Measurements from ENCODE around the gene TAF11L3. TPM values are rescaled to one million over a fixed set of nuclear protein-coding genes. Genes with fewer than 3 reads are reported as not detected.
"Not testable (repeated sequence)": the region's sequence is repeated elsewhere in the genome, so short reads cannot be mapped to it uniquely, and the experiment has no call there.

Gene TAF11L3
- total RNA-seq, 1 experiment from 2014 or later, result not detected

DNA sequence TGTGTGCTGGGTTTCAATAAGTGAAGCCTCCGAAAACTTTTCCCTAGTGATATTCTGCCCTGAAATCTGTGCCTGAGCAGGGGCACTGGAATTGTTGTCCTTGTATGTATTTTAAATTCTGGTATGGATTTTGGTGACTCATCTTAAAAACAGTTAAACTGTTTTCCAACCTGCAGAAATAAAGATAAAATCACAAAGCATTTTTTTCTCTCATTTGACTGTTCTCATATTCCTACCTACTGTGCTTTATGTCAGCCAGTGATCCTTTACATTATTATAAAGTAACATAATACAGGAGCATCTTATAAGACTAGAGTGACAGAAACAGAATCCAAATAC lies 31.0 kb upstream of the TAF11L3 start:
- DNase-seq (ENCODE audit: low spot score), result no peak
- Mint-ChIP-seq H3K36me3 (no peaks in the 10 kb centered on the region), H3K9me3 (peaks cover 2% of the 10 kb centered on the region; the same call in 1 of the 2 replicates), H3K27ac (no peak overlapping the region), H3K4me1 (no peaks in the 10 kb centered on the region), H3K4me3 (no peak overlapping the region), H3K27me3 (ENCODE audit: low read depth) (no peaks in the 10 kb centered on the region)
- no peak for ATAC-seq
- CTCF ChIA-PET, result no interaction called here
- TF ChIP-seq RORB (CRISPR knock-in tag; IDR thresholded peaks at IDR 0.05) (no peak), ZNF219 (CRISPR knock-in tag; IDR thresholded peaks at IDR 0.05; ENCODE audit: borderline replicate concordance) (no peak), MYBL2 (CRISPR knock-in tag; IDR thresholded peaks at IDR 0.05) (no peak), FOXJ3 (CRISPR knock-in tag; IDR thresholded peaks at IDR 0.05; ENCODE audit: borderline replicate concordance) (no peak)
- TF ChIP-seq, protein P1, sequence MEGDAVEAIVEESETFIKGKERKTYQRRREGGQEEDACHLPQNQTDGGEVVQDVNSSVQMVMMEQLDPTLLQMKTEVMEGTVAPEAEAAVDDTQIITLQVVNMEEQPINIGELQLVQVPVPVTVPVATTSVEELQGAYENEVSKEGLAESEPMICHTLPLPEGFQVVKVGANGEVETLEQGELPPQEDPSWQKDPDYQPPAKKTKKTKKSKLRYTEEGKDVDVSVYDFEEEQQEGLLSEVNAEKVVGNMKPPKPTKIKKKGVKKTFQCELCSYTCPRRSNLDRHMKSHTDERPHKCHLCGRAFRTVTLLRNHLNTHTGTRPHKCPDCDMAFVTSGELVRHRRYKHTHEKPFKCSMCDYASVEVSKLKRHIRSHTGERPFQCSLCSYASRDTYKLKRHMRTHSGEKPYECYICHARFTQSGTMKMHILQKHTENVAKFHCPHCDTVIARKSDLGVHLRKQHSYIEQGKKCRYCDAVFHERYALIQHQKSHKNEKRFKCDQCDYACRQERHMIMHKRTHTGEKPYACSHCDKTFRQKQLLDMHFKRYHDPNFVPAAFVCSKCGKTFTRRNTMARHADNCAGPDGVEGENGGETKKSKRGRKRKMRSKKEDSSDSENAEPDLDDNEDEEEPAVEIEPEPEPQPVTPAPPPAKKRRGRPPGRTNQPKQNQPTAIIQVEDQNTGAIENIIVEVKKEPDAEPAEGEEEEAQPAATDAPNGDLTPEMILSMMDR (IDR thresholded peaks at IDR 0.05), result no peak
- TF ChIP-seq, protein P2, sequence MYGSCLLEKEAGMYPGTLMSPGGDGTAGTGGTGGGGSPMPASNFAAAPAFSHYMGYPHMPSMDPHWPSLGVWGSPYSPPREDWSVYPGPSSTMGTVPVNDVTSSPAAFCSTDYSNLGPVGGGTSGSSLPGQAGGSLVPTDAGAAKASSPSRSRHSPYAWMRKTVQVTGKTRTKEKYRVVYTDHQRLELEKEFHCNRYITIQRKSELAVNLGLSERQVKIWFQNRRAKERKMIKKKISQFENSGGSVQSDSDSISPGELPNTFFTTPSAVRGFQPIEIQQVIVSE (CRISPR knock-in tag; IDR thresholded peaks at IDR 0.05; ENCODE audit: borderline replicate concordance), result no peak
- POLR2A ChIA-PET, result no interaction called here

DNA sequence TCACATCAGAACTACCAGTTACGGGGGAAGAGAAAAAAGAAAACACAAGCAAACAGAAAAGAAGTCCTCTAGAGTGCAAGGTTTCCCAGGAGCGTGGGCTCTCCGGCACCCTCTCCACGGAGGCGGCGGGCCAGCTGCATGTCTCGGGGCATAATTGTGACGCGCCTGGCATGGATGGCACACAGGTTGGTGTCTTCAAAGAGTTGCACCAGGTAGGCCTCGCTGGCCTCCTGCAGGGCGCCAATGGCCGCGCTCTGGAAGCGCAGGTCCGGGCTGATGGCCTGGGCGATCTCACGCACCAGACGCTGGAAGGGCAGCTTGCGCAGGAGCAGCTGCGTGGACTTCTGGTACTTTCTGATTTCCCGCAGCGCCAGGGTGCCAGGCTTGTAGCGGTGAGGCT lies 26.9 kb upstream of the TAF11L3 start:
- H3K4me1 Mint-ChIP-seq; H3K27ac Mint-ChIP-seq; H3K27me3 Mint-ChIP-seq (ENCODE audit: low read depth); DNase-seq (ENCODE audit: low spot score); CTCF ChIA-PET; H3K36me3 Mint-ChIP-seq; POLR2A ChIA-PET; H3K4me3 Mint-ChIP-seq; ATAC-seq: not testable (repeated sequence)
- H3K9me3 Mint-ChIP-seq, result peaks cover 11% of the 10 kb centered on the region

DNA sequence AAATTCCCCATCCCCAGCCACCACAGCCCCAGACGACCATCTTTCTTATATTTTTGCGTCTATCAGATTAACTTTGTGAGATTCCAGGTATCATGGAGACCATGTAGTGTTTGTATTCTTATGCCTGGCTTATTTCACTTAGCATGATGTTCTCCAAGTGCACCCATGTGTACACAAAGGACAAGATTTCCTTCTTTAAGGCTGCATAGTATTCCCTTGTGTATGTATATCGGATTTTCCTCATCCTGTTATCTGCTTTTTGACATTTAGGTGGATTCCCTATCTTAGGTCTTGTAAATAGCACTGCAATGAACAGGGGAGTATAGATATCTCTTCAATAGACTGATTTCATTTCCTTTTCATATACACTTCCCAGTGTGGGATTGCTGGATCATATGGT lies 25.4 kb upstream of the TAF11L3 start:
- H3K36me3 Mint-ChIP-seq, result no peaks in the 10 kb centered on the region
- ChIA-PET POLR2A (no interaction called here), CTCF (no interaction called here)
- peaks cover 4% of the 10 kb centered on the region for H3K4me1 Mint-ChIP-seq
- DNase-seq (ENCODE audit: low spot score), result no peak
- no peak overlapping the region for H3K27ac Mint-ChIP-seq
- ATAC-seq, result no peak
- TF ChIP-seq, protein P3, sequence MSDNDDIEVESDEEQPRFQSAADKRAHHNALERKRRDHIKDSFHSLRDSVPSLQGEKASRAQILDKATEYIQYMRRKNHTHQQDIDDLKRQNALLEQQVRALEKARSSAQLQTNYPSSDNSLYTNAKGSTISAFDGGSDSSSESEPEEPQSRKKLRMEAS (CRISPR knock-in tag; IDR thresholded peaks at IDR 0.05), result no peak
- TF ChIP-seq CREB1 (CRISPR knock-in tag; IDR thresholded peaks at IDR 0.05) (no peak), TP53 (CRISPR knock-in tag; IDR thresholded peaks at IDR 0.05) (no peak)
- TF ChIP-seq, protein P4, sequence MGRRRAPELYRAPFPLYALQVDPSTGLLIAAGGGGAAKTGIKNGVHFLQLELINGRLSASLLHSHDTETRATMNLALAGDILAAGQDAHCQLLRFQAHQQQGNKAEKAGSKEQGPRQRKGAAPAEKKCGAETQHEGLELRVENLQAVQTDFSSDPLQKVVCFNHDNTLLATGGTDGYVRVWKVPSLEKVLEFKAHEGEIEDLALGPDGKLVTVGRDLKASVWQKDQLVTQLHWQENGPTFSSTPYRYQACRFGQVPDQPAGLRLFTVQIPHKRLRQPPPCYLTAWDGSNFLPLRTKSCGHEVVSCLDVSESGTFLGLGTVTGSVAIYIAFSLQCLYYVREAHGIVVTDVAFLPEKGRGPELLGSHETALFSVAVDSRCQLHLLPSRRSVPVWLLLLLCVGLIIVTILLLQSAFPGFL (CRISPR knock-in tag; IDR thresholded peaks at IDR 0.05; ENCODE audit: borderline replicate concordance), result no peak
- TF ChIP-seq, protein P5, sequence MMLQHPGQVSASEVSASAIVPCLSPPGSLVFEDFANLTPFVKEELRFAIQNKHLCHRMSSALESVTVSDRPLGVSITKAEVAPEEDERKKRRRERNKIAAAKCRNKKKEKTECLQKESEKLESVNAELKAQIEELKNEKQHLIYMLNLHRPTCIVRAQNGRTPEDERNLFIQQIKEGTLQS (CRISPR knock-in tag; conservative IDR thresholded peaks at IDR 0.05), result no peak
- TF ChIP-seq, protein P6, sequence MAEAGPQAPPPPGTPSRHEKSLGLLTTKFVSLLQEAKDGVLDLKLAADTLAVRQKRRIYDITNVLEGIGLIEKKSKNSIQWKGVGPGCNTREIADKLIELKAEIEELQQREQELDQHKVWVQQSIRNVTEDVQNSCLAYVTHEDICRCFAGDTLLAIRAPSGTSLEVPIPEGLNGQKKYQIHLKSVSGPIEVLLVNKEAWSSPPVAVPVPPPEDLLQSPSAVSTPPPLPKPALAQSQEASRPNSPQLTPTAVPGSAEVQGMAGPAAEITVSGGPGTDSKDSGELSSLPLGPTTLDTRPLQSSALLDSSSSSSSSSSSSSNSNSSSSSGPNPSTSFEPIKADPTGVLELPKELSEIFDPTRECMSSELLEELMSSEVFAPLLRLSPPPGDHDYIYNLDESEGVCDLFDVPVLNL (CRISPR knock-in tag; IDR thresholded peaks at IDR 0.05; ENCODE audit: borderline replicate concordance, low read depth), result no peak
- TF ChIP-seq, protein P7, sequence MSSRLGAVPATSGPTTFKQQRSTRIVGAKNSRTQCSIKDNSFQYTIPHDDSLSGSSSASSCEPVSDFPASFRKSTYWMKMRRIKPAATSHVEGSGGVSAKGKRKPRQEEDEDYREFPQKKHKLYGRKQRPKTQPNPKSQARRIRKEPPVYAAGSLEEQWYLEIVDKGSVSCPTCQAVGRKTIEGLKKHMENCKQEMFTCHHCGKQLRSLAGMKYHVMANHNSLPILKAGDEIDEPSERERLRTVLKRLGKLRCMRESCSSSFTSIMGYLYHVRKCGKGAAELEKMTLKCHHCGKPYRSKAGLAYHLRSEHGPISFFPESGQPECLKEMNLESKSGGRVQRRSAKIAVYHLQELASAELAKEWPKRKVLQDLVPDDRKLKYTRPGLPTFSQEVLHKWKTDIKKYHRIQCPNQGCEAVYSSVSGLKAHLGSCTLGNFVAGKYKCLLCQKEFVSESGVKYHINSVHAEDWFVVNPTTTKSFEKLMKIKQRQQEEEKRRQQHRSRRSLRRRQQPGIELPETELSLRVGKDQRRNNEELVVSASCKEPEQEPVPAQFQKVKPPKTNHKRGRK (CRISPR knock-in tag; IDR thresholded peaks at IDR 0.05; ENCODE audit: borderline replicate concordance), result no peak
- no peaks in the 10 kb centered on the region for H3K27me3 Mint-ChIP-seq (ENCODE audit: low read depth)
- peaks cover 11% of the 10 kb centered on the region for H3K9me3 Mint-ChIP-seq
- H3K4me3 Mint-ChIP-seq, result no peak overlapping the region
